Mammary epithelial cell (primary cell): Measurements from ENCODE around the gene HS3ST2.

ENCODE experiments used
- CTCF ChIP-seq, 2 donors: IDR thresholded peaks in 1 of 2; conservative IDR thresholded peaks in 1 of 2; 2 replicates each; pipeline ENCODE4 v1.5.1; 2011 to 2012; ENCODE audit warnings: inconsistent platforms in 2 of 2, low read length in 2 of 2, mild to moderate bottlenecking in 2 of 2, control low read depth in 1 of 2, low read depth in 1 of 2; ENCODE audit not compliant: insufficient read depth in 1 of 2; ENCODE audit errors: extremely low read depth in 1 of 2
- EZH2 ChIP-seq: IDR thresholded peaks from 2 replicates; pipeline ENCODE4 v1.6.1; 2012; ENCODE audit warnings: low read length, inconsistent platforms, borderline replicate concordance

GRCh38 chr16:22932032-22932771 lies 118.2 kb downstream of the HS3ST2 start:
- TF ChIP-seq CTCF (conservative IDR thresholded peaks at IDR 0.05 in 1 of 2, IDR thresholded peaks at IDR 0.05 in 1 of 2; ENCODE audit: extremely low read depth in 1 of 2, insufficient read depth in 1 of 2, low read depth in 1 of 2, low read length in 2 of 2) (no peak), EZH2 (no peak)
